HPDE6-E6E7 (cell line): ENCODE measurements around the gene DOC2A.
A peak's percentile ranks its signal among the peaks of the same experiment; 100 is the strongest.

ENCODE experiments used
- DNase-seq: peaks from one replicate; pipeline ENCODE4 v3.0.0; 2011; ENCODE audit warnings: missing footprints; ENCODE audit errors: extremely low spot score

Gene DOC2A

DNA sequence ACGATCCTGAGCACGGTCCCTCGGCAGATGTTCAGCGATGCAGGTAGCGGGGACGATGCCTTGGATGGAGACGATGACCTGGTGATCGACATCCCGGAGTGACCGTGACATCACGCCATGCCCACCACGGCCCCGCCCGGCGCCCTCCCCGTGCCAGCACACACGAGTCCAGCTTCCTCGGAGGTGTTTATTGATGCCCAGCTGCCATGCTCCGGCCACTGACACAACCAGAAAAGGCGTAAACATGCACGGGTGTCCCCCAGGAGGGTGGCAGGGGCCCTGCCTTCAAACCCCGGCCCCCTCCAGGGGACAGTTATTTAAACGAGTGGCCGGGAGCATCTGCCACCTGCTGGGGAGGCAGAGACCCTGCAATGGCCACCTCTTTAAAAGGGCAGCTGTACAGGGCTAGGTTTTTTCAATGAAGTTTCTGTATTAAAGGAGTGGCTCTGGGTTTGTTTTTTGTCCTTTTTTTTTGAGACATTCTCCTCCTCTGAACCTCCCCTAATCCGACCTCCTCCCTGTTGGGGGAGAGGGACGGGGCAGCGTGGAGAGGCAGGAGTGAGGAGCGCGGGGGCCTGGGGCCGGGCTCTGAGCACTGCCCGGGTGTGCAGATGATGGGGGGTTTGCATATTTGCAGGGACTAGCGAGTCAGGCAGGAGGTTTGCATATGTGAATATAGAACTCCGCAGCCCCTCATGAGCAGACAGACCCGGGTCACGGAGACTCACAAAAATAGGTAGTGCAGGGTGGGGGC is 5.3 kb downstream of the DOC2A start:
- peak; percentile 51 for DNase-seq

GRCh38 chr16:30004811-30005242 is 6.0 kb downstream of the DOC2A start:
- no peak for DNase-seq

- DNase-seq: no peak
Measured at GRCh38 chr16:30004424-30004776, 6.4 kb downstream of the DOC2A start.

- DNase-seq: no peak
Measured at GRCh38 chr16:30003670-30004423, 7.0 kb downstream of the DOC2A start.

GRCh38 chr16:30002614-30003346 is 8.0 kb downstream of the DOC2A start:
- no peak for DNase-seq

- no peak for DNase-seq
Measured at GRCh38 chr16:30000735-30001631, 9.8 kb downstream of the DOC2A start.

- DNase-seq: no peak
Measured at GRCh38 chr16:29999605-30000004, 11.2 kb downstream of the DOC2A start.

GRCh38 chr16:29996766-29997250 is 14.0 kb downstream of the DOC2A start:
- no peak for DNase-seq

GRCh38 chr16:29995911-29996765 is 14.7 kb downstream of the DOC2A start, which contains the start of gene INO80E:
INO80E (plus strand) TSS chr16:29996241; CDS start chr16:29996311, 70 bp downstream.
- DNase-seq: peak; percentile 98

DNA sequence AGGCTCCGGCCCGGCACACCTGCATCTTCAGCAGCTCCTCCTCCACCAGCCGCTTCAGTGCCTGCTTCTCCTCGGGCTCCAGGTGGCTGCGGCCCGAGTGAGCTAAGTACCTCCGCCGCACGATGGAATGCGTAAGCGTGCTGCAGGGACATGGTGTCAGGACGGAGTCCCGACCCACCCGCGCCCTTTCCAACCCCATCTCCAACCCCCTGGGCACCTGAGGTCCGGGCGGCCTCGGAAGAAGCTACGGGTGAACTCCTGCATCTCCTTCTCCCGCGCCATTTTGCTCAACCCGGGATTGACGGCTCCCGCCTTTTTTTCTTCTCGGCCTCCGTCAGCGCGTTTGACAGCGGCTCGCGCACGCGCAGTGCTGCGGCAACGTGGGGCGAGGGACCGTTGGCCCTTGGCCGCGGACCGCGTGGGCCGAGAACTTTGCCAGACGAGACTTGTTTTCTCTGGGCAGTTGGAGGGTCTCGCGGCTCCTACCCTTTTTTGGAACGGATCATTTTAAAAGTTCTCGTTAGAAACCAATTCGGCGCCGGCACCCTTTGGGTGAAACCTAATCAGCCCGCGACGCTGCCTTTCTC is 15.4 kb downstream of the DOC2A start, which contains the start of gene HIRIP3:
Gene HIRIP3, minus strand, starts transcription at position 294 of the 587 bp plus-strand sequence. Its CDS starts 12 bp downstream, at position 282.
- DNase-seq: peak; percentile 82

DNA sequence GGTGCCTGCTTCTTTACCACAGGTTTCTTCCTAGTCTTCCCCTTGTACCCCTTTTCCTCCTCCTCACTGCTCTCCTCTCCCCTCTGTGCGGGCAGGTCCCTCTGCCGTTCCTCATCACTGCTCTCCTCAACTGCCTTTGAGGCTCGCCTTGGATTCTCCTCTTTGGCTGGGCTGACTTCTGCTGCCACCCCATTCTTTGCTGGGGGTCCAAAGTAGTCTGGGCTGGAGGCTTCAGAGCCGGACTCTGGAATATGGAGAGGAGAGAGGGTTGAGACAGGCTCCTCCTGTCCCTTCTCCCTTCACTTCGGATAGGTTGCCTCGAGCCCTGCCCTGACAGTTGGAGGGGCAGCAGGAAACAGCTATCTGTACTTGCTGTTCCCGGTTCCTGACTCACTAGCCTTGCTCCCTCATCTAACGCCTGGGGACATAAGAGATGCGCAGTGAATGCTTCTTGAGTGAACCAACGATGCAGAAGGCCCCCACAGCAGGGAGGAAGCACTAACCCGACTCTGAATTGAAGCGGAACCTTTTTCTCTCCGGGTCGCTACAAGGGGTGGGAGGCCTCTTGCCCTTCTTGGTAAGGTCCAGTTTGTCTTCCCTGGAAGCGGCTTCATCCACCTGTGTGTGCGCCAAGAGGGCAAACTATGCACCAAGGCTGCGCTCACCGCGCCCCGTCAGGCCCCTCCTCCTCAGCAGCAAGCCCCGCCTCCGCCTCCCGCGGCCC is 16.1 kb downstream of the DOC2A start:
- DNase-seq: peak; percentile 87

GRCh38 chr16:29993903-29994599 is 16.8 kb downstream of the DOC2A start:
- no peak for DNase-seq

DNA sequence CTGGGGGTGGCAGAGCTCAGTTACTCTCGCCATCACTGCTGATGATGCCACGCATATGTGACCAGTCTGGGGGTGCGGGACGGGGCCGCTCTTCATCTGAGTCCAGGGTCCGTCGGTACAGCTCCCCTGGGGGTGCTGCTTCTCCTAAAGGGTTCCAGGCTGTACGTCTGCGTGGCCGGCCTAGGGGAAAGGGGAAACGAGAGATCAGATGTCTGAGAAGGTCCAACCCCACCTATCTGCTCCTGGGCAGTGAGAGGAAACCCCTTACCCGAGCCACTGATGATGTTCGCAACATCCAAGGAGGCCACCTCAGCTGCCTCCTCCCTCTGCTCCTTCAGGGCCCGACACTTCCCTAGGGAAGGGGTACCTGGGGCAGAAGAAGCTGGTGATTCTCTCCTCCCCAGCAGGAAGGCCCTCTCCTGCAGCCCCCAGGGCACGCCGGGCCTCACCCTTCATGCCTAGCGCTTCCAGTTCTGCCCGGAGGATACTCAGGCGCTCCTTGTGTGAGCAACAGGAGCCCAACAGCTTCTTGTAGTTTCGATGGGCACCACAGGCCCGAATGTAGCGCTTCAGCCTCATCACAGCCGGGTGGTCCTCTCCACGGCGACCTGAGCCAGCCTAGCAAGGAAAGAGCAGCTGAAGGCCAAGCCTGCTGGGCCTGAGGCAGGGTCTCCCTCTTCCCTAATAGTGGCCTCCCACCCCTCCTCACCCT is 17.5 kb downstream of the DOC2A start:
- DNase-seq: no peak

GRCh38 chr16:29992344-29992967 is 18.4 kb downstream of the DOC2A start:
- DNase-seq: no peak

DNA sequence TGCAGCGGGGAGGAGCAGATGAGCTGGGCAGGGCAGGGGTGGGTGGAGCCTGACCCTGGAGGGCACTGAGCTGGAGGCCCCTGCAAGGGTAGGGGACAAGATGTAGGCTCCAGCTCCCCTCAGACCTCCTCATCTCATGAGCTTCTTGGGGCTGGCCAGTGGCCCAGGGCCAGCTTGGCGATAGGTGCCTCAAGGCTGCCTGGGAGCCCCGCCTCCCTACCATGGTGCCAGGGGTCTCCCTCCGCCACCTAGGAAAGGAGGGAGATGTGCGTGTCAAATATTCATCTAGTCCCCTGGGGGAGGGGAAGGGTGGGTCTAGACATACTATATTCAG is 19.3 kb downstream of the DOC2A start:
- DNase-seq: no peak

- DNase-seq: no peak
Measured at GRCh38 chr16:29990883-29991570, 19.8 kb downstream of the DOC2A start.

DNA sequence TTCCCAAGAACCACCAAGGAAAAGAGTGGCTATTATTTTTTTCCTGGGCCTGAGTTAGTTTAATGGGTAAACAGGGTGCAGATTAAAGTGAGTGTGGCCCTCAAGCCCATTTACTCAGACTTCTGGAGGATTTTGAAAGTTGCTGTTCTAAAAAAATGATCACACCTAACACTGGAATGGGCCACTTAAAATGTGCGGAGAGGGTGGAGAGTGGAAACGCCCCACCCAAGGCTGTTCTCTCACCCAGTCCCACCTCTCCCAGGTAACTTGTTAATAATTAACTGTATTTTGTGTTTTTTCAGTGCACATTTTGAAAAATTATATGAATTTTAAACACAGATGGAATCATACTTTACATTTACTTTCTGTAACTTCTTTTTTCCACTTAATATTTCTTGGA is 20.8 kb downstream of the DOC2A start:
- DNase-seq: no peak
